ENCODE data around the gene SEPTIN7.
"Not testable (repeated sequence)": the region's sequence is repeated elsewhere in the genome, so short reads cannot be mapped to it uniquely, and the experiment has no call there.

Gene SEPTIN7

DNA sequence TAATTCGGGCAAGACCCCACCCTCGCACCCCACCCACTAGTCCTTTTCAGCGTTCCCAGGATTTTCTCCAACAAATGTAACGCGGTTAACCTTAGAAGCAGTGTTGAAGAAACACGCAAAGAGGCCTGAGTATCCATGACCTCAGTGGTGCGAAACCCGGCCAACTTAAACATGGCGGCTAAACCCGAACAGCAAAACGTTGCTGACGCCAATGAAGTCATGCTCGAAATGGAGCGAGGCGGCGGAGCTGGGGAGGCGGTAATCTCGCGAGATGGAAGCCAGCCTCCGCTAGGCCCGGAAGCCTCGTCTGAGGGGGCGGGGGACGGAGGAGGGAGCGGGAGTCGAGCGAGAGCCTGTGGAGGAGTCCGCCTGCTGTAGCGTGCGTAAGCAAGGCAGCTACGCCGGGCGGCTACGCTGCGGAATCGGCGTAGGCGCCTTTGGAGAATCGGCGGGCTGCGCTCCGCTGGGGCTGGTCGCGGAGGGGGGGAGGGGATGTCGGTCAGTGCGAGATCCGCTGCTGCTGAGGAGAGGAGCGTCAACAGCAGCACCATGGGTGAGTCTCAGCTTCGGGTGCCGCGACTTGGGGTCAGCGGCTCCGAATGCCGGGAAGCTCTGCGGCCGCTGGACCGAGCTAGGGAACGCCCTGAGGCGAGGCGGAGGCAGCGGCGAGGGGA is at the start of gene SEPTIN7:
SEPTIN7 (plus strand) TSS at position 340 of the 674 bp plus-strand sequence; CDS start at position 493, 153 bp downstream.
- peak; percentile 99 for DNase-seq

DNA sequence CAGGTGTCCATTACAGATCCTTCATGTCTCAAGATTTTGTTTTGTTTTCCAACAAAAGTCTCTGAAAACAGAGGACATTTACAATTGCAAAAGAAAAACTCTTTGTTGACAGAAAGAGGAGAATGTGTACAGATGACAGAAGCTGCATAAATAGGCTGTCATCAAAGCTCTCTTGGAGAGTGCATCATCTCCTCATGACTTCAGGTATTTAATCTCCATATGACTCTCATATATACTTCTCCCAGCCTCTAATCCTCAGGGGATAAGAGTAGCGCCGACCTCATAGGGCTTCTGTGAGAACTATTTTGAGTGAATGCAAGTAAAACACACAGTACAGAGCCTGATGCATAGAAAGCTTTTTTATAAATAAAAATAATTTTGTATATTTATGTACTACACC is 48.1 kb upstream of the SEPTIN7 start:
- no peak for DNase-seq

GRCh38 chr7:35753761-35754603 is 46.9 kb upstream of the SEPTIN7 start:
- DNase-seq: no peak

DNA sequence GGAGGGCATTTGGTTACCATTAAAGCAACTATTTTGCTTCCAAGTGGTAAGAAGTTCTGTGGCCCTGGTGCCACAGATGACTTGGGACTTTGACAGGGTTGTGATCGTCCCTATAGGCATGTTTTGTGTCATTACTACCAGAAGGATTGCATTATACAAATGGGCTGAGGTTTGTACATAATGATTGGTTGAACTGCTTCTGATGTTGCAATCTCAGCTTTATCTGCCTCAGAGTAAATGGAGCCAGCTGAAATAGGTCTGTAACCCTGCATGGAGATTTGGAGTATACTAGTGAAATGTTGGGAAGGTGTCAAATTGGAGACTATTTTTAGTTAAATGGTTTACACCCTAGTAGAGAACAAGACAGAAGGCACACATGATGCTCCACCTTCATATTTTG is 46.1 kb upstream of the SEPTIN7 start:
- no peak for DNase-seq

DNA sequence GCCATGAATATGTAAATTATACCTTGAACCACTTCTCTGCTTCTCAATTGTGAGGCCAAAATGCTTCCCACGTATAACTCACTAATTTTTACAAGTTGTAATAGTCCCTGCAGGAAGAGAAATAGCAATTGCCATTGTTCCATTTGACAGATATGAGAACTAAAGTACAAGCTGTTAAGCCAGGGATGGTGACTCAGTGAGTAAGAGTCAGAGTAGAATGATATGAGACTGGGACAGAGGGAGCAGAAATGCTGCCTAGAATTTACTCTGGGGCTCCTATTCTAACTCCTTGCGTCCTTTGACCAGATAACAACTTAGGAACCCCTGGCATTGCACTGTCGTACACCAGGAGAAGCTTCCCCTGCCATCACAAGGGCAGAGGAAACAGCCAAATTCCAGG is 45.1 kb upstream of the SEPTIN7 start:
- no peak for DNase-seq

GRCh38 chr7:35756453-35756852 is 44.4 kb upstream of the SEPTIN7 start:
- DNase-seq: not testable (repeated sequence)

DNA sequence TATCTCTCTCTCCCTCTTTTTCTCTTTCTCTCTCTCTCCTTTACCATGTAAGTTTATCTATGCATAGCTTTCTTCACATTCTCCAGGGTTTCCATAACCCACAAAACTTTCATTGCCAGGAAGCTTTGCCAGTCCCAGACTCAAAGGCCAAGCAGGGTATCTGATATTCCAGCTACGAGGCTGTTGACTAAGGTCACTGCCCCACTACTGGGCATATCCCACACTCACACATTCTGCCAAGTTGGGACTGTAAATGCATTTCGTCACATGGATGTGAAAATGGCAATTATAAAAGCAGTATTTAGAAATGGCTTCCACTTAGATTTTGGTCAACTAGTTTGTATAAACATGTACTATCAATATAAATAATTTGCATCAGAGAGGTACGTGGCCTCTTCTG is 43.3 kb upstream of the SEPTIN7 start:
- no peak for DNase-seq

GRCh38 chr7:35758421-35758820 is 42.4 kb upstream of the SEPTIN7 start:
- DNase-seq: no peak

- no peak for DNase-seq
Observed at GRCh38 chr7:35760143-35760745, 40.6 kb upstream of the SEPTIN7 start.

- DNase-seq: no peak
Observed at GRCh38 chr7:35761871-35762677, 38.8 kb upstream of the SEPTIN7 start.

GRCh38 chr7:35762781-35763180 is 38.1 kb upstream of the SEPTIN7 start:
- DNase-seq: no peak

DNA sequence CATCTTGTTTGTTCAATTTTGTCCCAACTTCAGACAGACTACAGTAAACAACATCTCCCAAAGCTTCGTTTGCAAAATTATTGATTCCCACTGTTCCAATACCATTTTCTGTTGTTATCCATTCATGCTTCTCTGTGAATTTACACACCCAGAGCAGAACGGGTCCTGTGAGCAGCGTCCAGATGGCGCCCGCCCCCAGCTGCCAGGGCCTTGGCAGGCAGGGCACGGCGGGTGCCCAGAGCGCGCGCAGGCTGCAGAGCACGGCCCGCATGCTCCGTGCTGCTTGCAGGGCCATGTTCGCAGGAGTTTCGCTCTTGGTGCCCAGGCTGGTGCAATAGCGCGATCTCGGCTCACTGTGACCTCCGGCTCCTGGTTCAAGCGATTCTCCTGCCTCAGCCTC is 32.5 kb upstream of the SEPTIN7 start:
- DNase-seq: no peak

DNA sequence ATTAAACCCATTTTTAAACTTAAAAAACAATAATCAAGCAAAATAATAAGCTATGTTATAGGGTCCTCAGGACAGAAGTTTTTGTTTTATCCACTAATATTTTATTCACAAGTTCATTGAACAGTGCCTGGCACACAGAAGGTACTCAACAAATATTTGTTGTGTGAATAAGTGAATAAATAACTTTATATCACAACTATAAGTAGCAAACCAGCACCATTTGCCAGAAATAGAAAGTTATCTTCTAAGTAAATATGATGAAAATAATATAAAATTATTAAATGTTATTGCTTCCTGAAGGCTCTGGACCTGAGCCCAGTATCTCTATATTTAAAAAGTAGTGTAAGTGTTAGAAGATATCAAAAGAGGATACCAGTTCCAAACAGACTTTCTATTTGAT is 29.1 kb upstream of the SEPTIN7 start:
- DNase-seq: no peak

DNA sequence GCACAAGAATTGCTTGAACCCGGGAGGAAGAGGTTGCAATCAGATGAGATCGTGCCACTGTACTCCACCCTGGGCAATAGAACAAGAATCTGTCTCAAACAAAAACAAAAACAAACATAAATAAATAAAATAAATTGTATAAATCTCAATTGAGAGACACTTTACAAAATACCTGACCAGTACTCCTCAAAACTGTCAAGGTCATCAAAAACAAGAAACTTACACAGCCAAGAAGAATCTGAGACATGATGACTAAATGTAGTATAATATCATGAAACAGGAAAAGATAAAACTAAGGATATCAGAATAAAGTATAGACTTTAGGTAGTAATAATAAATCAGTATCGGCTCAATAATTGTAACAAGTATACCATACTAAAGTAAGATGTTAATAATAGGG is 26.9 kb upstream of the SEPTIN7 start:
- DNase-seq: no peak

GRCh38 chr7:35776686-35777085 is 24.2 kb upstream of the SEPTIN7 start:
- DNase-seq: no peak

GRCh38 chr7:35777121-35777520 is 23.7 kb upstream of the SEPTIN7 start:
- DNase-seq: no peak

GRCh38 chr7:35780070-35780469 is 20.8 kb upstream of the SEPTIN7 start:
- no peak for DNase-seq

DNA sequence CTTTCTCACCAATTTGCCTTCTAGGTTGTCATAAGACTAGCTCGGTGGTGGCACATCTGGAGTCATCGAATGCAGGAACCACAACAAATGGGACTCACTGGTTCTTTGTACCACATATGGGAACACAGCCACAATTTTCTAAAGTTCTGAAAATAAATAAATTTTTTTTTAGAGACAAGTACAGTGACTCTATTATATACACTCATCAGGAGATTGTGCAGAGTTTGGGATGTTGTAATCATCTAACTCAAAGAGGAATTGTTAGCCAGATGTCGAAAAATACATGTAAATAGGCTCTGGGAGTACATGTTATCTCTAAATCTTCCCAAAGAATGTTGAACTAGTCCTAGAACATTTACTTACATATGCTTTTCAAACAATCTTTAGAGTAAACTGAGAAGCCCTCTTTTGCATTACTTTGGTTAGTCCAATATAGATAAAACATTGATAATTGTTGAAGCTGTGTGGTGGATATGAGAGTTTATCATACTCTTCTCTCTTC is 19.6 kb upstream of the SEPTIN7 start:
- DNase-seq: no peak

DNA sequence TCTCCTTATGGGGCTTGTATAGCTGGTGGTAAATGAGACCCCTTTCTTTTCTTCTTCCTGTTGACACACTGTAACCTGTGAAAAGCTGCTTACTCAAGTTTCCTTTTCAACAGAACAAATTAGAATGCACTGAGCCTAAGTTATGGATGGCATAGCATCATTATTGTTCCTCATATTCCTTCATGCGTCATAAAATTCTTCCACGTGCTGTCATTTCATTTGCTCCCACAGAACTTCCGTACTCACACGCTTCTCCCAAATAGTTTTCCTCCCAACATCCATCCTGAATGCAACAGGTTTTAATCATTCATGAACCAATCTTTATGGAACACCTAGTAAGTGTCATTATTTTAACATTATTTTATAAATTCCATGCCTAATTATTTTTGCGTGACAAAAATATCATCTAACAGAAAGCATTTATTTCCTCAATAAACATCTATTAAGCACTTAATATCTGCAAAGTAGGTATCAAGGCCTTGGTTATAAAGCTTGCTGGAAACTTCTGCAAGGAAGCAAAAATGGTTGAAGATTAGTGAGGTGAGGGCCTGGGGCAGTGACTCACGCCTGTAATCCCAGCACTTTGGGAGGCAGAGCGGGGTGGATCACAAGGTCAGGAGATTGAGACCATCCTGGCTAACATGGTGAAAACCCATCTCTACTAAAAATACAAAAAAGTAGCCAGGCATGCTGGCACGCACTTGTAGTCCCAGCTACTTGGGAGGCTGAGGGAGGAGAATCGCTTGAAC is 18.9 kb upstream of the SEPTIN7 start:
- no peak for DNase-seq

DNA sequence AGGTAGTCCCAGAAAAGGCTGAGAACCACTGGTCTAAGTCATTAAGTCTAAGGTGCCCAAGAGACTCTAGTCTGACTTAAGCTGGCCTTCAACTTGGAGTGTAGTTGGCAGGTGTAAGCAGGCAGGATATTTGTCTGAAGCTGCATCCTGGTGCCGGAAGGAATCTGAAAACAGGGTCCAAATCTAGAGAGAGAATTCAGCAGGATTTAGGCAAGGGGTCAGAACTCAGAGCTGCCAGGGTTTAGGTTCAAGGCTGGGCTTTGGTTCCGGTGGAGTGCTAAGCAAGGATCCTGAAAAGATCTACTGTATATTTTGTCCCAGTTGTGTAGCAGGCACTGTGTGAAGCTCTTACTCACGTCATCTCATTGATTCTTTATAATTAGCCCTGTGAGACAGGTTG is 16.5 kb upstream of the SEPTIN7 start:
- no peak for DNase-seq

- no peak for DNase-seq
Observed at GRCh38 chr7:35785250-35785649, 15.6 kb upstream of the SEPTIN7 start.

- no peak for DNase-seq
Observed at GRCh38 chr7:35787925-35788324, 12.9 kb upstream of the SEPTIN7 start.

Measured in KG1 (cell line).